Glutamatergic neuron (in vitro differentiated cells): Measurements from ENCODE around the gene MRPS33. TPM values are rescaled to one million over a fixed set of nuclear protein-coding genes. Genes with fewer than 3 reads are reported as not detected.
A peak's percentile ranks its signal among the peaks of the same experiment; 100 is the strongest.

Source experiments
- DNase-seq: peaks from one replicate; pipeline ENCODE4 v3.0.0; 2022
- H3K27ac Mint-ChIP-seq: one replicate; pipeline ENCODE4 v1.8.0; 2020; ENCODE audit warnings: mild to moderate bottlenecking, mixed read lengths, inconsistent platforms; ENCODE audit not compliant: unreplicated experiment
- H3K27me3 Mint-ChIP-seq: one replicate; pipeline ENCODE4 v1.8.0; 2020; ENCODE audit warnings: mild to moderate bottlenecking, moderate library complexity, mixed read lengths, inconsistent platforms; ENCODE audit not compliant: unreplicated experiment
- H3K36me3 Mint-ChIP-seq: one replicate; pipeline ENCODE4 v1.8.0; 2020; ENCODE audit warnings: mild to moderate bottlenecking, mixed read lengths, inconsistent platforms; ENCODE audit not compliant: unreplicated experiment
- H3K4me1 Mint-ChIP-seq: one replicate; pipeline ENCODE4 v1.8.0; 2020; ENCODE audit warnings: mild to moderate bottlenecking, low read depth, mixed read lengths, inconsistent platforms; ENCODE audit not compliant: unreplicated experiment
- H3K4me3 Mint-ChIP-seq: one replicate; pipeline ENCODE4 v1.8.0; 2020; ENCODE audit warnings: mild to moderate bottlenecking, mixed read lengths, inconsistent platforms; ENCODE audit not compliant: unreplicated experiment
- H3K9me3 Mint-ChIP-seq: one replicate; pipeline ENCODE4 v1.8.0; 2020; ENCODE audit warnings: mild to moderate bottlenecking, moderate library complexity, mixed read lengths, inconsistent platforms; ENCODE audit not compliant: unreplicated experiment
- total RNA-seq: library from RNA; stranded (reverse); fragmentation: NEBNext Ultra II Directional; extraction: Animal tissue kit (Norgen Biotek cat#: 25700); gene quantifications from one replicate; pipeline ENCODE4 v1.2.1, GENCODE V29; 2021; ENCODE audit not compliant: unreplicated experiment
- TF ChIP-seq, protein P1 (sequence below): fragments of 200-600 bp; sonication (generic); IDR thresholded peaks from one replicate; pipeline ENCODE4 v1.5.0; 2021; ENCODE audit not compliant: partially characterized antibody, unreplicated experiment

The MRPS33 gene
- total RNA-seq, 1 donor from 2014 or later, result 33.9 TPM

DNA sequence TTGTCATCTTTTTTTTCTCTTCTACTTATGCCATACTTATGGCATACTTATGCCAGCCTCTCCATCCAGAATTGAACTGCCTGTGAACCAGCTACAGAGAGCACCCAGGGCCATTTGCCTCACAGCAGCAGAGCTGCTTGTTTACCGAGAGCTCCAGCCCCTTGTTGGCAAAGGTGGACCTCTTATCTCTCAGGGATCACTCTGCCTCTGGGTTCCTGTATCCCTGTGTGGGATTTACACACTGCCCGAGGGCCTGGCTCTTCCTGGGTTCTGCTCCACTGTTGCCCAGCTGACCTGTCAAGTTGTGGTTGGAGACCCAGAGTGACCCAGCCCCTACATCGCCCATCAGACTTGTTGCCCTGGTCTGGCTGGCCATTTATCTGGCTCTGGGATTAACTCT is 22.3 kb downstream of the MRPS33 start:
- Mint-ChIP-seq H3K36me3 (no peaks in the 10 kb centered on the region), H3K9me3 (peaks cover 3% of the 10 kb centered on the region), H3K4me3 (no peak overlapping the region), H3K27ac (no peak overlapping the region), H3K4me1 (no peaks in the 10 kb centered on the region), H3K27me3 (no peaks in the 10 kb centered on the region)
- TF ChIP-seq, protein P1, sequence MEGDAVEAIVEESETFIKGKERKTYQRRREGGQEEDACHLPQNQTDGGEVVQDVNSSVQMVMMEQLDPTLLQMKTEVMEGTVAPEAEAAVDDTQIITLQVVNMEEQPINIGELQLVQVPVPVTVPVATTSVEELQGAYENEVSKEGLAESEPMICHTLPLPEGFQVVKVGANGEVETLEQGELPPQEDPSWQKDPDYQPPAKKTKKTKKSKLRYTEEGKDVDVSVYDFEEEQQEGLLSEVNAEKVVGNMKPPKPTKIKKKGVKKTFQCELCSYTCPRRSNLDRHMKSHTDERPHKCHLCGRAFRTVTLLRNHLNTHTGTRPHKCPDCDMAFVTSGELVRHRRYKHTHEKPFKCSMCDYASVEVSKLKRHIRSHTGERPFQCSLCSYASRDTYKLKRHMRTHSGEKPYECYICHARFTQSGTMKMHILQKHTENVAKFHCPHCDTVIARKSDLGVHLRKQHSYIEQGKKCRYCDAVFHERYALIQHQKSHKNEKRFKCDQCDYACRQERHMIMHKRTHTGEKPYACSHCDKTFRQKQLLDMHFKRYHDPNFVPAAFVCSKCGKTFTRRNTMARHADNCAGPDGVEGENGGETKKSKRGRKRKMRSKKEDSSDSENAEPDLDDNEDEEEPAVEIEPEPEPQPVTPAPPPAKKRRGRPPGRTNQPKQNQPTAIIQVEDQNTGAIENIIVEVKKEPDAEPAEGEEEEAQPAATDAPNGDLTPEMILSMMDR, result no peak
- DNase-seq, result no peak

DNA sequence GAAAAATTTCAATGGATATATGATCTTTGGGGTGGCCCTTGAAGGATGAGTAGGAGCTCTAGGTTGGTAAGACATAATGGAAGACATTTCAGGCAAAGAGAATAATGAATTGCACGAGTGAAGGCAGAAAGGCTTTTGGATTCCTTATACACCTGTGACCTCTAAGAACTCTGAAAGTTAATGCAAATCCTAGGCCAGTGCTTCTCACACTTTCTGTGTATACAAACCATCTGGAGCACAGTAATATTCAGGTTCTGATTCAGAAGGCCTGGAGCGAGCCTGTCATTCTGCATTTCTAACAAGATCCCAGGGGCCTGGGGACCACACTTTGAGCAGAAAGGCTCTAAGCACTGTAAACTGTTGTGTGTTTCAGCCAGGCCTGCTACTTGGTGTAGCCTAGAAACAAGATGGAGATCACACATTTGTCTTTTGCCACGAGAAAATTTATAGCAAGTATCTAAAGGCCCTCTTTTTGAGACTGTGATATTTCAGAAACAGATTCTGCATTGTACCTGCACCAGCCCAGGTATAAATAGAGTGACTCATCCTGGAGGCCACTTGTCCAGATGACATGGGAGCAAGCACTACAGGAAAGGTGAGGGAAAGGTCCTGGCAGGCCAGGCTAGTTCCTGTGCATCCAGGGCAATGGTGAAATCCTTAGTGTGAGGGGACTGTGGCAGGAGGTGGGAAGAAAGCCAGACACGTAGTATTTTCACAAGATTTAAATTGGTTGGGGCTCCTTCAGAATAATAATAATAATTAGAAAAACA is 24.4 kb downstream of the MRPS33 start:
- no peak overlapping the region for H3K27ac Mint-ChIP-seq
- DNase-seq, result no peak
- H3K9me3 Mint-ChIP-seq, result peaks cover 3% of the 10 kb centered on the region
- H3K36me3 Mint-ChIP-seq, result no peaks in the 10 kb centered on the region
- no peaks in the 10 kb centered on the region for H3K4me1 Mint-ChIP-seq
- H3K27me3 Mint-ChIP-seq, result no peaks in the 10 kb centered on the region
- no peak overlapping the region for H3K4me3 Mint-ChIP-seq
- TF ChIP-seq, protein P1, result no peak

DNA sequence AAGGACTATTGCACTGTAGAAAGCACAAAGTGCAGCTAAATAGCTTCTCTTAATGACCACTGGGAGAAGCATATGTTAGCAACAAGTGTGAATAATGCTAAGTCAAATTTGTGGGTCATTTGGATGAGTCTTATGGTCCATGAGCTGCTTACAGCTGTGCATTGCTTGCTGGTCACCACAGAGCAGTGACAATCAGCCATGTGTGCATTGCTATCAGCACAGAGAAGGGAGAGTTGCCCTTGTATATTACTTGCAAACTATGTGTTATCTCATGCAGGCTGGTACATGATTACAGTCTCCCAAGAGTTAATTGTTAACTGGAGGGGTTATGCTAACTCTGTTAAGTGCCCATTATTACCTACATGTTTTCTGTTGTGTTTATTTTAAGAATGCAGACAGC is 25.7 kb downstream of the MRPS33 start:
- no peaks in the 10 kb centered on the region for H3K4me1 Mint-ChIP-seq
- peaks cover 3% of the 10 kb centered on the region for H3K9me3 Mint-ChIP-seq
- no peak overlapping the region for H3K4me3 Mint-ChIP-seq
- H3K27me3 Mint-ChIP-seq, result no peaks in the 10 kb centered on the region
- H3K27ac Mint-ChIP-seq, result no peak overlapping the region
- no peak for DNase-seq
- TF ChIP-seq, protein P1, result no peak
- H3K36me3 Mint-ChIP-seq, result no peaks in the 10 kb centered on the region

DNA sequence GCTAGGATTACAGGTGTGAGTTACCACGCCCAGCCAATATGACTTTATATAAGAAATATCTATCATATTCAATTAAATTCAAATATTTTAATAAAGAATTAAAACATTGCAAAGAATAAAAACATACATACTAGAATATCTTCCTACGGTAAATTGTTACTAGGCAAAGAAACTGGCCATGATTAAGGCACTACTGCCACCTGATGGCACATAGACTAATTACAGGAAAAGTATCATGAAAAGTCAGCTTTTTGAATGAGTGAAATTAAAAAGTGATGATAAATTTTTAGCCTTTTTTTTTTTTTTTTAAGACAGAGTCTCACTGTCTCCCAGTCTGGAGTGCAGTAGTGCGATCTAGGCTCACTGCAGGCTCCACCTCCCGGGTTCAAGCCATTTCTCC is 30.9 kb downstream of the MRPS33 start:
- Mint-ChIP-seq H3K9me3 (no peaks in the 10 kb centered on the region), H3K36me3 (no peaks in the 10 kb centered on the region), H3K4me3 (no peak overlapping the region), H3K27me3 (no peaks in the 10 kb centered on the region), H3K27ac (no peak overlapping the region), H3K4me1 (no peaks in the 10 kb centered on the region)
- DNase-seq, result no peak
- TF ChIP-seq, protein P1, result peak; percentile 66

DNA sequence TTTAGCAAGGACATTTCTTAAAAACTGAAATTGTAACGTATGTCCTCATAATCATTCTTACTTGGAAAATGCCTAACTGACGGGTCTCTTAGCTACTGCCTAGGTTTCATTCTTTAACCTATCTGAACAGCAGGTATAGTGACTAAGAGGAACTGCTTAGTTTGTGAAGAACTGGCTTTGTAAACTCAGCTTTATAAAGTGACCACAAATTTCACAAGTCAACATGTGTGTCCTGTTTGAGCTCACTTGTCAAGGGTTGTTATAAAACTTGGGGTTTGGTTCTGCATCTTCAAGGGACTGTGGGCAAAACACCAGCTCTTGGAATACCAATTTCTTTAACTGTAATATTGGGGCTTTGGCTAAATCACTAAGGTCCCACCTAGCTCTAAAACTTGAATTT is 32.2 kb downstream of the MRPS33 start:
- no peaks in the 10 kb centered on the region for H3K4me1 Mint-ChIP-seq
- H3K27ac Mint-ChIP-seq, result no peak overlapping the region
- no peaks in the 10 kb centered on the region for H3K36me3 Mint-ChIP-seq
- no peak for DNase-seq
- TF ChIP-seq, protein P1, result no peak
- no peaks in the 10 kb centered on the region for H3K27me3 Mint-ChIP-seq
- no peak overlapping the region for H3K4me3 Mint-ChIP-seq
- H3K9me3 Mint-ChIP-seq, result no peaks in the 10 kb centered on the region
